HG03575 (cell line): ENCODE measurements around the gene PDPR.
A peak's percentile ranks its signal among the peaks of the same experiment; 100 is the strongest.
"Not testable (repeated sequence)": the region's sequence is repeated elsewhere in the genome, so short reads cannot be mapped to it uniquely, and the experiment has no call there.

ENCODE experiments used
- ATAC-seq: cut with Tn5 transposase; IDR thresholded peaks from one replicate; pipeline ENCODE4 v1.9.1; 2021; ENCODE audit not compliant: unreplicated experiment, insufficient number of reproducible peaks, low FRiP score; ENCODE audit errors: extremely low read depth

Gene PDPR

DNA sequence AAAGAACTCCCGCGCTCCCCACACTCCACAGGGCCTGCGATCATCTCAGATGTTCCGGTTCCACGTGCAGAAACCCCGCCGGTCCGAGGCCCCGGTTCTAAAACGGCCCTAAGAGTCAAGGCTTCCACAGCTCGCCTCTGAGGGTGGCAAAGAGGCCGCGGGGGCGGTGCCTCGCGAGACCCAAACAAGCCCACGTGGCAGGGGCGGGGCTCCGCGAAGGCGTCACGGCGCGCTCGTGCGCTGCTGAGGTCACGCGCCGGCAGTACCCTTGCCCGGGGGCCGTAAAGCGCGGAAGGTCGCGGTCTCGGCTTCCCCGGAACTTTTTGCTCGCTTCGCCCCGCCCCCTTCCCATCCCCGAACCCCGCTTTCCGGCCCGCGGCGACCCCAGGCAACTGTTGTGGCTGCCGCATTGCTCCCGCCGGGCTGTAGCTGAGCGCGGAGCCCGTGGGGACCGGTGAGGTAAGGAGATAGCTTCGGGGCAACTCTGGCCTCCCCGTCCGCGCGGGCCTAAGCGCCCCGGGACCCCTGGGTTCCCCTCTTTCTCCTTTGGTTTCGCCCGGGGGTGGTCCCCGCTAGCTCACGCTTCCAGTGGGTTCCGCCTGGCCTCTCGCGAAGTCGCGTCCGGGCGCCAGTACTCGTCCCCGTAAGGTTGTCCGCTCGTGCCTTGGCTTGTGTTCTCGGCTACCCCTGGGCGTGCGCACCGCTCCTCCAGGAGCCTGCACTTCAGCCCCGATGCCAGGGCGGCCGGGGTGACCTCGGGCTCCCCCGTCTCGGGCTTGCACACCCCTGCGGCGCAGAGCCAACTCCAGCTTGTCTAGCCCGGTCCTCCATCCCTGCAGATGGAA, at the start of gene PDPR:
Gene PDPR, plus strand, starts transcription at position 351 of the 845 bp plus-strand sequence. CDS start 6,161 bp downstream, outside the sequence.
- not testable (repeated sequence) for ATAC-seq

- ATAC-seq: not testable (repeated sequence)
Observed at GRCh38 chr16:70064841-70065370, 49.2 kb upstream of the PDPR start.

DNA sequence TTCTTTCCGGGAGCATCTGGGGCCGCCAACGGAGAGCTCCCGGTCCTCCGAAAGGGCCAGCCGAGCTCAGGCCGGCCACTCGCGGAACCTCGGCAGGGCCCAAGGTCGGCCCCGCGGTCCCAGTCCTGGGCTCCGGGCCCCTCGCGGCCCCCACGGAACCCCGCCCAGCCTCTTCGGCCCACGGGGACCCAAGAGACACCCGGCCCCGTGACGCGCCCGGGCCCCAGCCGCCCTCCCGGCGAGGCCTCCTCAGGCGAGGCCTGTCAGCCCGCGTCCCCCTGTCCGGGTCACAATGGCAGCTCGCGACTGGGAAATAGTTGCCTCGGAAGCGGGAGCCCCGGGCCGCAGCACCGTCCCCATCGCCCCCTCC, 48.8 kb upstream of the PDPR start:
- ATAC-seq: not testable (repeated sequence)

- ATAC-seq: peak; percentile 36
Observed at GRCh38 chr16:70065746-70066658, 48.1 kb upstream of the PDPR start.

DNA sequence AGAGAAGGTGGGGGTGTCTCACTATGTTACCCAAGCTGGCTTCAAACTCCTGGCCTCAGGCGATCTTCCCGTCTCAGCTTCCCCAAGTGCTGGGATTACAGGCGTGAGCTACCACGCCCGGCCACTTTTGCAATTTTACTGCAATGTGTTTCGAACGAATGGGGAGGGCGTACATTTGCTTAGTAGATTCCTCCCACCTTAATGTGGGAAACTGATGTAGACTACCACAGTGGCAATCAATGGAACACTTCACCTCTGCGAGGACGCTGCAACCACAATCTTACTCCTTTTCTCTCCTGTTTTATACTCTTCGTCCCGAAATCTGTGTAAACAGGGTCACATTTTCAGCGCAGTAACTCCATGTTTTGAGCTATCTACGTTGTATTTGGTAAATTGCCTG, 47.4 kb upstream of the PDPR start:
- ATAC-seq: not testable (repeated sequence)

GRCh38 chr16:70079081-70079480, 35.1 kb upstream of the PDPR start:
- not testable (repeated sequence) for ATAC-seq

DNA sequence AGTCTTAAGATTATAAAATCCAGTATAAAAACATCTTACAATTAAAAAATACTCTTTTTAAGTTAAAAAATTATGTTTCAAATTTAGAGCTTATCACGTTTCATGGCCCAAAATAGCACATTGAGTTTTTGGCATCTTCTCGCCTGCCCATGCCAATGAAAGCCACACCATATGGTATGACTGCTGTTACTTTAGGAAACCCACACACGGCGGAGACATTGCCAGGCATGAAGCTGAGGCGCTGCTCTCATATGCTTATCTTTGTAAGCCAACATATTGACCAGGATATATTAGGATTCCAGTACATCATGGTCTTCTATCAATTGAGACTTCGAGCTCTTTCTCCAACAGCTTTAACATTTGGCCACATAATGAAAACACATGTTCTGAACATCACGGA, 32.9 kb upstream of the PDPR start:
- not testable (repeated sequence) for ATAC-seq

- not testable (repeated sequence) for ATAC-seq
Observed at GRCh38 chr16:70083931-70084330, 30.2 kb upstream of the PDPR start.

DNA sequence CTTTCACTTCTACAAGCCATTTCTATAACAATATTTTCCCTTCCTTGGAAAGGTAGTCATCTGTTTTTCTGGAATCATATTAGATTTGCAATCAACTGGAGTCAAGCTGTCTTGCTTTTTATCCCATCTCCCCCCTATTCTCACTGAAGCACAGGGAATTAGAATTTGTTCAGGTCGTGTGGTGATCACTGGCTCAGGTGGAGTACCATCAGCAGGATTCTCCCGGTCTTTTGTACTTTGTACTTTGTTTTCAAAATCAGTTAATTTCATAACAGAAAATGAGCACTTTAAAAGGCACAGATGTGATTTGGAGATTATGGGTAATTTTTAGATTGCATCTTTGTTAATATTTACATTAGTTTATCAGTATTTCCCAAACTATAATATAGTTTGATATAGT, 26.0 kb upstream of the PDPR start:
- ATAC-seq: not testable (repeated sequence)

DNA sequence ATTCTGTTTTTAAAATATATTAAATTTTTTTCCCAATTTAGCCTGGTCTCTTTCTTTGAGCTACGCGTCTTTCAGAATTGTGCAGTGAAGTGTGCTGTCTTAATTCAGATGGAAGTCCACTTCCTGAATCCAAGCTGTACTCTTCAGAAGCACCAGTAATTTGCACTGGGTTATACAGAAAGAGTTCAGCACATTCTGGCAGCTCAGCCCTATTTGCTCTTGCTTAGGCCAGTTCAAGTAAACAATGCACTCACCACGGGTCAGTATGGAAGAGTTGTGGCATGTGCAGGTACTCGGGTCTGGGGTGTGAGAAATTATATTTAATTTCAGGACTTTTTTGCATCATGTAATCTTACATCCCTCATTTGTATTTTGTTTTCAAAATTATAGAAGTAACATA, 25.3 kb upstream of the PDPR start:
- ATAC-seq: not testable (repeated sequence)

- not testable (repeated sequence) for ATAC-seq
Observed at GRCh38 chr16:70089289-70089688, 24.8 kb upstream of the PDPR start.

- not testable (repeated sequence) for ATAC-seq
Observed at GRCh38 chr16:70091104-70091503, 23.0 kb upstream of the PDPR start.

DNA sequence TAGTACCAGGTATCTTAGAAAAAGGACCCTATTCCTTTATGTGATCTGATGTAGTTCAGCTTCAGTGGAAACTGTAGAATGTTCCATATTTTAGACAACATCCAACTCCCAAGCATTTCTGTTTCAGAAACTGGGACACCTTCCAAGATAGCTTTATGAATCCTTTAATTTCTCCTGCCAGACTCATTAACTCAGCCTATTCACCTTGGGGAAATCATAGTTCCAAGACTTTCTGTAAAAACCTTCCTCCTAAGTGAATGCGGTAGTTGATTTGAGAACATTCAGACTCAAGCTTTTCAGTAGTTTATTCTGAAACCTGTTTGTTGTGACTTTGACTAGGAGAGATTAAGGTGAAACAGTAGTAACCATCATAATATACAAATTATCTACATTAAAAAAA, 20.0 kb upstream of the PDPR start:
- ATAC-seq: not testable (repeated sequence)

- not testable (repeated sequence) for ATAC-seq
Observed at GRCh38 chr16:70109583-70110279, 4.4 kb upstream of the PDPR start.

DNA sequence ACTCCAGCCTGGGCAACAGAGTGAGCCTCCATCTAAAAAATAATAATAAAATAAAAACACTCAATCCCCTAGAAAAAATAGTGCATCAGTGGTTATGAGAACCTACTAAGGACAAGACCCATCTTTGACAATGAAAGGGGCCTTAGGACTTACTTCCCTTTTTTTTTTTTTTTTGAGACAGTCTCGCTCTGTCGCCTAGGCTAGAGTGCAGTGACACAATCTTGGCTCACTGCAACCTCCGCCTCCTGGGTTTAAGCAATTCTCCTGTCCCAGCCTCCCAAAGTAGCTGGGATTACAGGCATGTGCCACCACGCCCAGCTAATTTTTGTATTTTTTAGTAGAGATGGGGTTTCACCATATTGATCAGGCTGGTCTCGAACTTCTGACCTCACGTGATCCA, 2.0 kb upstream of the PDPR start:
- not testable (repeated sequence) for ATAC-seq

- not testable (repeated sequence) for ATAC-seq
Observed at GRCh38 chr16:70113599-70113981, 542 bp upstream of the PDPR start.

GRCh38 chr16:70118354-70118753, 4.2 kb downstream of the PDPR start:
- ATAC-seq: not testable (repeated sequence)

DNA sequence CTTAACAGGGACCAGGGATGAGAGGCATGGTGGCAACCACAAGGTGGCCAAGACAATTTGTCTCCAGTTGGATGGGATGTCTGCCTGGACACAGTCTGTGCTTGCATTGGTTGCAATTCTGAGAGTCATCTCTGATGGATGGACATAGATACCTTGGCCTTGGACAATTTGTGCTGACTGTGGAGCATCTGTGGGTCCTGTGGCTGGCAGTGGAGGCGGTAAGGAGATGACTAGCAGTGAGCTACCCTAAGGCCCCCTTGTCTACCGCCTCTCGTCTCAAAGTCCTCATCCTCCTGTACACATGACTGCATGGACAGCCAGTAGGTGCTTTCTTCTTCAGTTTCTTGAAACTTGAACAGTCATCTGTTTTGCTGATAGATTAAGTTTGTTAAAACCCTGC, 4.6 kb downstream of the PDPR start:
- not testable (repeated sequence) for ATAC-seq

DNA sequence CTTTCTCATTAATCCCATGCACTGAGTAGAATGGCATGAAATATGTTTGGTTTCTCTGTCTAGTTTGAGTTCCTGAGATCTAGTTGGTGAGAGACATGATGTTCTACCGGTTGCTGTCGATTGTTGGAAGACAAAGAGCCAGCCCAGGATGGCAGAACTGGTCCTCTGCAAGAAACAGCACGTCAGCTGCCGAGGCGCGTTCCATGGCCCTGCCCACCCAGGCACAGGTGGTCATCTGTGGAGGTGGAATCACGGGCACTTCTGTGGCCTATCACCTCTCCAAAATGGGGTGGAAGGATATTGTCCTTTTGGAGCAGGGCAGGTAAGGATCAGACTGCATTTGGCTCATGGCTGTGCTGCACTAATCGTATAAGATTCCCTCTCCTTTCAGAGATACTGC, 6.3 kb downstream of the PDPR start:
- not testable (repeated sequence) for ATAC-seq
